HG03045 (cell line): ENCODE results near the gene SSR1.
"Not testable (repeated sequence)": the region's sequence is repeated elsewhere in the genome, so short reads cannot be mapped to it uniquely, and the experiment has no call there.

Source experiments
- ATAC-seq: cut with Tn5 transposase; IDR thresholded peaks from one replicate; pipeline ENCODE4 v1.9.1; 2021; ENCODE audit warnings: mild to moderate bottlenecking, moderate library complexity; ENCODE audit not compliant: unreplicated experiment

The SSR1 gene

DNA sequence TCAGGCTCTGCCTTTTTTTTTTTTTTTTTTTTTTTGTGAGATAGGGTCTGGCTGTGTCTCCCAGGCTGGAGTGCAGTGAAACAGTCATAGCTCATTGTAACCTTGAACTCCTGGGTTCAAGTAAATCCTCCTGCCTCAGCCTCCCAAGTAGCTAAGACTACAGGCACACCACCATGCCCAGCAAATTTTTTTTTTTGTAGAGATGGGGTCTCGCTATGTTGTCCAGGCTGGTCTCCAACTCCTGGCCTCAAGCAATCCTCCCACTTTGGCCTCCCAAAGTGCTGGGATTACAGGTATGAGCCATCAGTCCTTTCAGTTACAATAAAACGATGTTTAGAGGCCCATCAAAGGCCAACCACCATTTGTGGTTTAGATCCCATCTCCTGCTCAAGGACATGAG, 6.4 kb upstream of the SSR1 start:
- not testable (repeated sequence) for ATAC-seq

GRCh38 chr6:7317538-7317937, 4.5 kb upstream of the SSR1 start:
- ATAC-seq, result no peak

GRCh38 chr6:7316658-7317533, 3.9 kb upstream of the SSR1 start:
- no peak for ATAC-seq

DNA sequence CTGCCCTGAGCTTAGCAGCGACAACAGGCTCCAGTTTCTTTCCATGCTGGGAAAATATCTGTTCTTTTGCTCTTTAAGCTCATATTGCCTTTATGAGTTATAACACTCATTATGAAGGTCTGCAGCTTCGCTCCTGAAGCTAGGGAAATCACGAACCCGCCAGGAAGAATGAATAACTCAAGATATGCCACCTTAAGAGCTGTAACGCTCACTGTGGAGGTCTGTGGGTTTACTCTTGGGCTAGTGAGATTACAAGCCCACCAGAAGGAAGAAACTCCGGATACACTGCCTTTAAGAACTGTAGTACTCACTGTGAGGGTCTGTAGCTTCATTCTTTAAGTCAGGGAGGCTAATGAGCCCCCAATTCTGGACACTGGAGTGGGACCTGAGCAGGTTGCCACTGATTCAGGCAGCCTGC, 3.0 kb upstream of the SSR1 start:
- ATAC-seq, result no peak

GRCh38 chr6:7315087-7315947, 2.3 kb upstream of the SSR1 start:
- ATAC-seq, result not testable (repeated sequence)

DNA sequence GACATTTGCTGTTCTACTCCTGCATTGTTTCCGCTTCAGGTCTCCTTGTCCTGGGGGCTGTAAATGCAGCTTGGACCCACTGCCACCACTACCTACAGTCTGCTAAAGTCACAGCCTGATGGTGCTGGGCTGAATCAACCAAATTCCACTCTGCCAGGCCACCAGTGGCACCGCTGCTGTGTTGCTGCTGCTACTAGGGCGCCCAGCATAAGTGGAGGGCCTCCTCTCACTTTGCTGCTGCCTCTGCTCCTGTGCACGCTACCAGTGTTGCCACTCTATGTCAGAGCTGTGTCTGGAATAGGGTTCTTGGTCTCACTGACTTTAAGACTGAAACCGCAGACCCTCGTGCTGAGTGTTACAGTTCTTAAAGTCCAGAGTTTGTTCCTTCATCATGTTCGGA, 1.4 kb upstream of the SSR1 start:
- ATAC-seq, result no peak

DNA sequence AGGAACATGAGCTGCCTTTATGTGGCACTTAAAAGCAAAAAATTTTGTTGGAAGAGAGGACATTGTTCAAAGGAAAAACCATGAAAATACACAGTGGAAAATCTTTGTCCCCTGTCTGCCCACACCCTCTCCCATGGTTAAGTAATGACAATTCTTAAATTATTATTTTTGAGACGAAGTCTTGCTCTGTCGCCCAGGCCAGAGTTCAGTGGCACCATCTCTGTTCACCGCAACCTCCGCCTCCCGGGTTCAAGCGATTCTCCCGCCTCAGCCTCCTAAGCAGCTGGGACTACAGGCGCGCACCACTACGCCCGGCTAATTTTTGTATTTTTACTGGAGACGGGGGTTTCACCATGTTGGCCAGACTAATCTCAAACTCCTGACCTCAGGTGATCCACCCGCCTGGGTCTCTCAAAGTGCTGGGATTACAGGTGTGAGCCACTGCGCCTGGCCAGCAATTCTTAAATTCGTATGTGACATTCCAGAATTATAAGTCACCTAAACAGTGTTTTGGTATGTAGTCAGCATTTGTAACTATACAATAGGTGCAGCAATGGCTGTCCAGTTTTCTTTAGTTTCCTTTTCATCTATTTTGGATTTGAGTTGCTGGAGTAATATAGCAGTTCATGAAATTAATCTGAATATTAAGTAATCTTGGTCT, 636 bp upstream of the SSR1 start:
- ATAC-seq, result no peak

DNA sequence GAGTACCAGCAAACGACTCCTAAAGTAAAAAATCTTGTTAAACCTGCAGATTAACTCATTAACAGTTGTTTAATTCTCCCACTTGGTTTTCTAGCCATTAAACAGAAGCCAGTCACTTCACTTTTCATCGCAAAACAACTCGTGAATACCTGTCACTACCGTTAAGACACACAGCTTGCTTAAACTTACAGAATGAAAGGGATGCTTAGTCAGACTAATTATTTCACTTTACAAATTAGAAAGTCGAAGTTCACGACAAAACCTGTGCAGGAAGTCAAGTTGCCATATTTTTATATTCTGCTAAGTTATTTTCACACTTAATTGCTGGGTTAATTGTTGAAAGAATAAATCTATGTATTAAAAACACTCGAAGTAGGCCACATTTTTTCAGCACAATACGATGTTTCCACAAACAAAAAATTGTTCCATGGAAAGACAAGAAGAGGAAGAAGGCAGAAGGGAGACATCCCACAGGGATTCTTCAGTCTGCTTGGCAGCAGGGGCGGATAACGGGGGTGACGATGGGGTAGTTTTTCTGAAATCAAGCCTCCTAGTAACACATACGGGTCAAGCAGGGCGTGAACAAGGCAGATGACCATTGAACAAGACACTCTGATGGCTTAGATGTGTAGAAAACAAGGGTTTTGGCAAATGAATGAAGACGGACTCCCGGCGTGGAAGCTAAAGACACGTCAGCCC, 933 bp downstream of the SSR1 start:
- peak; percentile 0 for ATAC-seq

DNA sequence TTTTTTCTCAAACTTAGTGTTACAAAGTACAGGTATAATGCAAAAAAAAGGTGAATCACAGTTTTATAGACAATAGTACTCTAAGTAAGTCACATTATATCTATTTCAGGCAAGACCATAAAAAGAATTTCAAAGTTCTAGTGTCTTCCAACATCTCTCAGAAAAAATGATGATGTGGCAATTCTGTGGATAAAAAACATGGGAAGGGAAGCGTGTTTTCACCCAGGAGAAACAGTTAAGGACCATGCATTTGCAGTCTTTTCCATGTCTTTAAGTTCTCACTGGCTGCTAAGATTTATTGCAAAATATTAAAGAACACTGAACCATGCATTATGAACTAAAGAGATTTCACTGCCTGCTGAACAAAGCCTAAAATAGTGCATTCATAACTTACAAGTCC, 1.8 kb downstream of the SSR1 start:
- ATAC-seq, result no peak

DNA sequence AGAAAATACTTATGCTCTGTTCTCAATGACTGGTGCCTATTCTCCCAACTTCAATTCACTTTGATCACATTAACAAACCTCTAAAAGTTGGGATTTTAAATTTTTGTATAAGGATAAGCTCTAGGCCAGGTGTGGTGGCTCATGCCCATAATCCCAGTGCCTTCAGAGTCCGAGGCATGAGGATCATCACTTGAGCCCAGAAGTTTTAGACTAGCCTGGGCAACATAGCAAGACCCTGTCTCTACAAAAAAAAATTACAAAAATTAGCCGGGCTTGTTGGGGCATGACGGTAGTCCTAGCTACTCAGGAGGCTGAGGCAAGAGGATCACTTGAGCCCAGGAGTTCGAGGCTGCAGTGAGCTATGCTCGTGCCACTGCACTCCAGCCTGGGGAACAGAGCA, 3.9 kb downstream of the SSR1 start:
- ATAC-seq, result no peak

DNA sequence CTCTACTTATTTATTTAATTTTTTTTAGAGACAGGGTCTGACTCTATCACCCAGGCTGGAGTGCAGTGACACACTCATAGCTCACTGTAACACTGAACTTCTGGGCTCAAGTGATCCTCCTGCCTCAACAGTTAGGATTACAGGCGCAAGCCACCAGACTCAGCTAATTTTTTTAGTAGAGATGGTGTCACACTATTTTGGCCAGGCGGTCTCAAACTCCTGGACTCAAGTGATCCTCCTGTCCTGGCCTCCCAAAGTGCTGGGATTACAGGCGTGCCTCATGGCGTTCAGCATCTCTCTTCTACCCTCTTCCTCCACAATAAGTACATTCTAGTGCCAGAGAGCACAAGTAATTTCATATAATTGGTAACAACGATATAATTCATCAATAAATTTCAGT, 5.5 kb downstream of the SSR1 start:
- no peak for ATAC-seq

GRCh38 chr6:7304821-7305220, 8.2 kb downstream of the SSR1 start:
- no peak for ATAC-seq

DNA sequence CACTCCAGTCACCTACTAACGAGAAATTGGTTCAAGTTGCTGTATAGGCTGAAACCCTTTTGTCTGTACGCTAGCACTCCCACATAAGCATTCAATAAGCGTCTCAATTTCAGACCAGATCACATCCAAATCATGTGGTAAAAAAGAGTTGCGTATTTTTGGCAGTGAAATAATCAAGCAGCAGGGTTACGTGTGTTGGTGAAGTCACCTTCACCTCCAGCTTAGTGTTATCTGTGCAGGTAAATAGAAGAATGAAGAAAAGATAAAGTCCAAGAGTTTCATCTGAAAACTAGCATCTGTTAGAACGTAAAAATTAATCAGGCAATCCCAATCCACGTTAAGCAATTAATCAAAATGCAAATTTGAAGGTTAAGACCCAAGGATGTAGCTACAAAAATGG, 11.3 kb downstream of the SSR1 start:
- ATAC-seq, result no peak

DNA sequence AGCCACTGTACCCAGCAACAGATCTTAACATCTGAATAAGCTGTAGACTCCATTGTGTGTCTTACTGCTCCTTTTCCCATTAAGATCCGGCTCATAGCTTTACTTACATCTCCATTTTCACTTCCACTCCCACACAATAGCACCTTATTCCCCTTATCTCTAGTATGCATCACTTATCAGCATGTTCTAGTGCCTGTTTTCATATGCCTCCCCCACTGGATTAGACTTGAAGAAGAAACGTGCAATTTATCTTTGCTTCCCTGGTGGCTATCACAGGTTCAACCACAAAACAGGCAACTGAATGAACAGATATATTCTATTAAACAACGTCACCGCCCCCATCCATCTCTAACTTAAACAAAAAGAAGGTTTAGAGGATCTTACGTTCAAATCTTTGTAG, 12.1 kb downstream of the SSR1 start:
- ATAC-seq, result no peak

- no peak for ATAC-seq
Observed at GRCh38 chr6:7298113-7298512, 14.9 kb downstream of the SSR1 start.

GRCh38 chr6:7296602-7297001, 16.4 kb downstream of the SSR1 start:
- ATAC-seq, result no peak

DNA sequence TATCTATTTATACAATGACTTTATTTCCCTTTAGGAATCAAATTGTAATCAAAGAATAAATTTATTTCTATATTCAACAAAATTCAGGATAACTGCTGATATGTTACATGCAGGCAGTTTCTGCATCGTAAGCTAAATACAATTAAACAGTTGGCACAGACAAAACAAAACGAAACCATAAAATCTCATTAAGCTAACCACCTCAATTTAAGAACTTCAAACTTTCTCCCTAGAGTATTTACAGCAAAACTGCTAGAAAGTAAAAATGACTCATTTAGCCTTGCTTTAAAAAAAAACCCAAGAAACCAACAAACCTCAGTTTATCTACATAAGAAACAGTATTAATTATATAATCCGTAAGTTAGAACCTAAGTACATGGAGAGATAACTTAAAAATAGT, 17.1 kb downstream of the SSR1 start:
- no peak for ATAC-seq

DNA sequence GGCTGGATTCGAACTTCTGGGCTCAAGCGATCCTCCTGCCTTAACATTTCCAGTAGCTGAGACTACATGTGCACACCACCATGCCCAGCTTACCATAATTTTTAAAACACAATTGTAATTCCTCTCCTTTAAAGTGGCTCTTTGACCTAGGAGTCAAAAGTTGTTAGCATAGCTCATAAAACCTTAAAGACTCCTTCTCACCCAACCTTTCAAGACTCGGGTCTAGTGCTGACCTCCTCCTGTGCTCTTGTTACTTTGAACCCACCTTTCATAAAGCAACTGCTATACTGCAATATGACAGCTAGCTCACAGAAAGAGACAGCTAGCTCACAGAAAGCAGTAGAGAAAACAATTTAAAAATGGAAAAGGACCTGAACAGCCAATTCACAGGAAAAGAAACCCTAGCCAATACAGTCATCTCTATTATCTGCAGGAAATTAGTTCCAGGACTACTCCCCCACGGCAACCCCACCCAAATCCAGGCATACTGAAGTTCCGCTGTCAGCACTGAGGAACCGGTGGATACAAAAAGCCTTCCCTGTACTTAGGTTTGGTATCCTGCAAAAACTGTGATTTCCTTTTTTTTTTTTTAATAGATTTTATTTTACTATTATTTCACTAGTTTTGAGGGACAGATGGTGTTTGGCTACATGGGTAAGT, 20.3 kb downstream of the SSR1 start:
- ATAC-seq, result no peak

- no peak for ATAC-seq
Observed at GRCh38 chr6:7290079-7290478, 22.9 kb downstream of the SSR1 start.

- no peak for ATAC-seq
Observed at GRCh38 chr6:7285416-7285815, 27.6 kb downstream of the SSR1 start.
